ENCODE data around the gene MYRFL. TPM values are rescaled to one million over a fixed set of nuclear protein-coding genes. Genes with fewer than 3 reads are reported as not detected.

Gene MYRFL
- total RNA-seq, 4 donors from 2014 or later, result 1.5 TPM; not detected in 3

DNA sequence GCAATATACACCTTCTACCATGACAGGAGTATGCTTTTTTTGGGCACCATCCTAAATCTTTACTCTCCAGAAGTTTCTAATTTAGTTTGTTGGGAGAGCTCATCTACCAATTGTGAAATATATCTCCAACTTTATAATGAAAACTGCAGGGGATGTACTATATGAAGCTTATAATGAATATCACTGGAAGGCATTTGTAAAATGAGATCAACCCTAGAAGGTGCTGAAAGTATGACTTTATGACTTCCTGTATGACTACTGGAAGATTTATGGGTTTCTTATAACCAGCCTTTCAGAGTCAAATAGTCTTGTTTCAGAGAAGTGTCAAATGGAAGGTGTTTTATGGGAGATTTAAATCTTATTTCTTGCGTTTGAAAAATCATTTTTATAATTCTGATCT is 122.9 kb downstream of the MYRFL start:
- H3K4me3 ChIP-seq, result no peak overlapping the region

DNA sequence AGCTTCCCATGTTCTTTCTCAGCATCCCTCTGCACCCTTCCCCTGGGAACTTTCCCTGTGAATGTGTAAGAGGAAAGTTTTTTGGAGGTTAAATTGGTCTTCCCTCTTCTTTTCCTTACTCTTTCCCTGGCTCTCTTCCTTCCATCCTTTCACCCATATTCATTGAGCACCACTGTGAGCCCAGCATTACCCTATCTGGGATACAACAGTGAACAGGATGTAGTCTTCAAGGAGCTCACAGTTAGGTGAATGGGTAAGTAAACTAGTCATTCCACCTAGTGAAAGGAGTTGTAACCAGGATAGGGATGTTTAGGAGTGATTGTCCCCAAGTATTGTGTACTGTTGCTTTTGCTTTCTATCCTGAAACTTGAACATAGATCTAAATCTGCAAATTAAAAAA is 123.8 kb downstream of the MYRFL start:
- Histone ChIP-seq H3K36me3 (no peaks in the 10 kb centered on the region), H3K4me3 (no peak overlapping the region), H3K4me1 (no peaks in the 10 kb centered on the region), H3K27ac (no peak overlapping the region), H3K27me3 (no peaks in the 10 kb centered on the region), H3K9me3 (no peaks in the 10 kb centered on the region)
- TF ChIP-seq POLR2A (IDR thresholded peaks at IDR 0.05), result no peak
- TF ChIP-seq, protein P1, sequence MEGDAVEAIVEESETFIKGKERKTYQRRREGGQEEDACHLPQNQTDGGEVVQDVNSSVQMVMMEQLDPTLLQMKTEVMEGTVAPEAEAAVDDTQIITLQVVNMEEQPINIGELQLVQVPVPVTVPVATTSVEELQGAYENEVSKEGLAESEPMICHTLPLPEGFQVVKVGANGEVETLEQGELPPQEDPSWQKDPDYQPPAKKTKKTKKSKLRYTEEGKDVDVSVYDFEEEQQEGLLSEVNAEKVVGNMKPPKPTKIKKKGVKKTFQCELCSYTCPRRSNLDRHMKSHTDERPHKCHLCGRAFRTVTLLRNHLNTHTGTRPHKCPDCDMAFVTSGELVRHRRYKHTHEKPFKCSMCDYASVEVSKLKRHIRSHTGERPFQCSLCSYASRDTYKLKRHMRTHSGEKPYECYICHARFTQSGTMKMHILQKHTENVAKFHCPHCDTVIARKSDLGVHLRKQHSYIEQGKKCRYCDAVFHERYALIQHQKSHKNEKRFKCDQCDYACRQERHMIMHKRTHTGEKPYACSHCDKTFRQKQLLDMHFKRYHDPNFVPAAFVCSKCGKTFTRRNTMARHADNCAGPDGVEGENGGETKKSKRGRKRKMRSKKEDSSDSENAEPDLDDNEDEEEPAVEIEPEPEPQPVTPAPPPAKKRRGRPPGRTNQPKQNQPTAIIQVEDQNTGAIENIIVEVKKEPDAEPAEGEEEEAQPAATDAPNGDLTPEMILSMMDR (IDR thresholded peaks at IDR 0.05), result no peak
- intact Hi-C loops (cut with DNase I; ENCODE audit: low total_unique reads), result no loop called here
- no peak for DNase-seq

More for the DNA sequence above, 122.9 kb downstream of the MYRFL start:
- no peaks in the 10 kb centered on the region for H3K4me1 ChIP-seq
- H3K36me3 ChIP-seq, result no peaks in the 10 kb centered on the region
- H3K9me3 ChIP-seq, result no peaks in the 10 kb centered on the region
- no peak overlapping the region for H3K27ac ChIP-seq
- intact Hi-C loops (cut with DNase I; ENCODE audit: low total_unique reads), result no loop called here
- TF ChIP-seq, protein P1 (IDR thresholded peaks at IDR 0.05), result no peak
- TF ChIP-seq POLR2A (IDR thresholded peaks at IDR 0.05), result no peak
- DNase-seq, result no peak
- no peaks in the 10 kb centered on the region for H3K27me3 ChIP-seq

DNA sequence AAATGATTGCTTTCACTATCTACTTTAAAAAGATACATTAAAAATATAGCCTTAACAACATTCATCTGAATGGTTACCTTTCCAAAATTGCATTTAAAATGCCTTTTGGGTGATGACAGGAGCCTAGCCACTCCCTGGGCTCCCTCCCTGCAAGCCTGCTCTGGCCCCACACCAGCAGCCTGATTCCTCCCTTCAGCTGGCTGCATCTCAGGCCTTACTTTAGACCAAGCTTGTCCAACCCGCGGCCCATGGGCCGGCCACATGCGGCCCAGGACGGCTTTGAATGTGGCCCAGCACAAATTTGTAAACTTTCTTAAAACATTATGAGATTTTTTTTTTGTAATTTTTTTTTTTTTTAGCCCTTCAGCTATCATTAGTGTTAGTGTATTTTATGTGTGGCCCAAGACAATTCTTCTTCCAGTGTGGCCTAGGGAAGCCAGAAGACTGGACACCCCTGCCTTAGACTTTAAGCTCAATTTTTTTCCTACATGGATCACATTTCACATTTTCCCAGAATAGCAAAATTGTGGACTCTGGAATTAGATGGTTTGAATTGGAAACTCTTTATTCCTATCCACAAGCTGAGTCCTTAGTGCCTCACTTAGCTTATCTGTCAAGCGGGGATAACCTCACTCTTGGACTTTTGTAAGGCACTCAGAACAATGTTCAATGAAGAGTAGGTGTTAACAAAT is 124.4 kb downstream of the MYRFL start:
- no peak for TF ChIP-seq POLR2A (IDR thresholded peaks at IDR 0.05)
- TF ChIP-seq, protein P1 (IDR thresholded peaks at IDR 0.05), result no peak
- DNase-seq, result no peak

DNA sequence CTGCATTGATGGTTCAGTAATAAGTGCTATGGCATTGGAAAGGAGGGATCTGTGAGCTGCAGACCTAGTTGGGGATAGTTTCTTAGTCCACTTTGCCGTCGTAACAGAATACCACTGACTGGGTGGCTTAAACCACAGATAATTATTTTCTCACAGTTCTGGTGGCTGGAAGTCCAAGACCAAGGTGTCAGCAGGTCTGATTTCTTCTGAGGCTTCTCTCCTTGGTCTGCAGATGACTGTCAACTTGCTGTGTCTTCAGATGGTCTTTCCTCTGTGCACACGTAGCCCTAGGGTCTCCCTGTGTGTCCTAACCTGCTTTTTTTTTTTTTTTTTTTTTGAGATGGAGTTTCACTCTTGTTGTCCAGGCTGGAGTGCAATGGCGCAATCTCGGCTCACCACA is 126.1 kb downstream of the MYRFL start:
- no peaks in the 10 kb centered on the region for H3K4me1 ChIP-seq
- H3K4me3 ChIP-seq, result no peak overlapping the region
- intact Hi-C loops (cut with DNase I; ENCODE audit: low total_unique reads), result no loop called here
- no peak for DNase-seq
- H3K36me3 ChIP-seq, result no peaks in the 10 kb centered on the region
- no peak overlapping the region for H3K27ac ChIP-seq
- H3K27me3 ChIP-seq, result no peaks in the 10 kb centered on the region
- H3K9me3 ChIP-seq, result no peaks in the 10 kb centered on the region
- TF ChIP-seq, protein P1 (IDR thresholded peaks at IDR 0.05), result no peak
- TF ChIP-seq POLR2A (IDR thresholded peaks at IDR 0.05), result no peak

More for the DNA sequence above, 124.4 kb downstream of the MYRFL start:
- no peak overlapping the region for H3K27ac ChIP-seq
- H3K36me3 ChIP-seq, result no peaks in the 10 kb centered on the region
- intact Hi-C loops (cut with DNase I; ENCODE audit: low total_unique reads), result no loop called here
- H3K4me1 ChIP-seq, result no peaks in the 10 kb centered on the region
- H3K4me3 ChIP-seq, result no peak overlapping the region
- no peaks in the 10 kb centered on the region for H3K9me3 ChIP-seq
- no peaks in the 10 kb centered on the region for H3K27me3 ChIP-seq

DNA sequence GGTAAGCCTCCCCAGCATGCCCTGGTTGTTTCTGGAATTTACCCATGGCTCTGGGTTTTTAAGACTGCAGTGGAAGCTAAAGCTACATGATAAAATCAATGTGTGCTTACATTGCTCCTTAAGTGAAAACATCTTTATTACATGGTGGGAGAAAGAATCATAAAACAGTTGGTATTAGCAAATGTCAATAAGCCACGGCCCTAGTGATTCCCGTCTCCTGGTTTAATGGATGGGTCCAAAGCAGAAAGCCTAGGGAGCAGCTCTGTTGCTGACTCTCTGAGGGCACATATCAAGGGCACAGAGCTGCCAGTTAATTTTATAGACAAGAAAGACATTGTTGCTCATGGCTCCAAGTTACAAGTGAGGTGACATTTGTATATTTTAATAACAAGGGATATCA is 127.9 kb downstream of the MYRFL start:
- Histone ChIP-seq H3K36me3 (no peaks in the 10 kb centered on the region), H3K4me3 (no peak overlapping the region), H3K27me3 (no peaks in the 10 kb centered on the region), H3K9me3 (no peaks in the 10 kb centered on the region), H3K4me1 (no peaks in the 10 kb centered on the region), H3K27ac (no peak overlapping the region)
- no peak for DNase-seq
- TF ChIP-seq POLR2A (IDR thresholded peaks at IDR 0.05), result no peak
- TF ChIP-seq, protein P1 (IDR thresholded peaks at IDR 0.05), result no peak
- intact Hi-C loops (cut with DNase I; ENCODE audit: low total_unique reads), result no loop called here
